NCI-H1092 treated with DMSO at 0.1 percent for 48 hours (cell line): Measurements from ENCODE around the gene MAGI2.

ENCODE experiments used
- DNase-seq: peaks from one replicate; lab custom pipeline; 2025; lab: John Stamatoyannopoulos, UW

MAGI2 gene

GRCh38 chr7:78222001-78222751 lies 1231.3 kb downstream of the MAGI2 start:
- no peak for DNase-seq

GRCh38 chr7:78220754-78221153 lies 1232.7 kb downstream of the MAGI2 start:
- peak; percentile 74 for DNase-seq

- no peak for DNase-seq
These were observed 1234.6 kb downstream of the MAGI2 start for GRCh38 chr7:78218876-78219275.

- DNase-seq: no peak
These were observed 1235.4 kb downstream of the MAGI2 start for GRCh38 chr7:78218051-78218450.

- DNase-seq: no peak
These were observed 1238.3 kb downstream of the MAGI2 start for GRCh38 chr7:78215199-78215598.

- no peak for DNase-seq
These were observed 1240.1 kb downstream of the MAGI2 start for GRCh38 chr7:78213402-78213801.

- no peak for DNase-seq
These were observed 1240.9 kb downstream of the MAGI2 start for GRCh38 chr7:78212476-78213060.

- DNase-seq: no peak
These were observed 1246.2 kb downstream of the MAGI2 start for GRCh38 chr7:78207269-78207668.

- no peak for DNase-seq
These were observed 1246.7 kb downstream of the MAGI2 start for GRCh38 chr7:78206769-78207168.

GRCh38 chr7:78203042-78203720 lies 1250.3 kb downstream of the MAGI2 start:
- DNase-seq: no peak

GRCh38 chr7:78198756-78199155 lies 1254.7 kb downstream of the MAGI2 start:
- no peak for DNase-seq

- no peak for DNase-seq
These were observed 1256.0 kb downstream of the MAGI2 start for GRCh38 chr7:78197447-78197846.

- DNase-seq: no peak
These were observed 1258.2 kb downstream of the MAGI2 start for GRCh38 chr7:78195281-78195680.

GRCh38 chr7:78194611-78195010 lies 1258.9 kb downstream of the MAGI2 start:
- no peak for DNase-seq

- peak; percentile 37 for DNase-seq
These were observed 1261.9 kb downstream of the MAGI2 start for GRCh38 chr7:78191475-78192079.

GRCh38 chr7:78189762-78190161 lies 1263.7 kb downstream of the MAGI2 start:
- no peak for DNase-seq

- DNase-seq: no peak
These were observed 1268.2 kb downstream of the MAGI2 start for GRCh38 chr7:78185149-78185745.

GRCh38 chr7:78184299-78184698 lies 1269.2 kb downstream of the MAGI2 start:
- no peak for DNase-seq

GRCh38 chr7:78179827-78180477 lies 1273.5 kb downstream of the MAGI2 start:
- DNase-seq: no peak

- peak; percentile 30 for DNase-seq
These were observed 1274.3 kb downstream of the MAGI2 start for GRCh38 chr7:78179211-78179610.

GRCh38 chr7:78178319-78178718 lies 1275.1 kb downstream of the MAGI2 start:
- DNase-seq: no peak

GRCh38 chr7:78176171-78176570 lies 1277.3 kb downstream of the MAGI2 start:
- no peak for DNase-seq
